Body of pancreas (tissue), 4 donors: ENCODE results near the gene DSC1. TPM values are rescaled to one million over a fixed set of nuclear protein-coding genes. Genes with fewer than 3 reads are reported as not detected.

Experiments used
- ATAC-seq: fragments of 150-250 bp; one replicate; pipeline ENCODE4 v1.9.1; 2016
- DNase-seq, 4 donors: peaks; one replicate each; pipeline ENCODE4 v3.0.0-alpha.2; 2019
- H3K27ac ChIP-seq, 4 donors: fragments of 200-600 bp; sonication (generic); 1 replicate in 3 of 4; 2 replicates in 1 of 4; pipeline versions ENCODE4 v1.5.1 to v1.6.1; 2016 to 2019; ENCODE audit warnings: mild to moderate bottlenecking in 1 of 4, mixed read lengths in 1 of 4, moderate library complexity in 1 of 4
- H3K27me3 ChIP-seq, 2 donors: fragments of 200-600 bp; sonication (generic); one replicate each; pipeline ENCODE4 v1.6.0; 2016; ENCODE audit warnings: mild to moderate bottlenecking in 1 of 2
- H3K36me3 ChIP-seq, 2 donors: fragments of 200-600 bp; sonication (generic); replicated peaks in 1 of 2; 2 replicates each; pipeline ENCODE4 v1.5.1; 2016; ENCODE audit warnings: low read depth in 2 of 2; ENCODE audit not compliant: insufficient read depth in 1 of 2
- H3K4me1 ChIP-seq: fragments of 200-600 bp; sonication (generic); one replicate; pipeline ENCODE4 v1.6.0; 2016
- H3K4me3 ChIP-seq, 2 donors: fragments of 200-600 bp; sonication (generic); 1 replicate in 1 of 2; 2 replicates in 1 of 2; pipeline ENCODE4 v1.5.1; 2016 to 2019
- H3K9me3 ChIP-seq, 3 donors: fragments of 200-600 bp; sonication (generic); 1 replicate in 2 of 3; 2 replicates in 1 of 3; pipeline ENCODE4 v1.5.1; 2016
- CTCF ChIP-seq, 7 experiments: fragments of 450-650 bp in 4 of 7; fragments of 200-600 bp in 3 of 7; sonication (generic) in 3 of 7; IDR thresholded peaks; one replicate each; pipeline ENCODE4 v1.5.1; 2016 to 2019; ENCODE audit warnings: antibody characterized with exemption in 7 of 7
- POLR2A ChIP-seq, 3 donors: fragments of 450-650 bp; IDR thresholded peaks; one replicate each; pipeline ENCODE4 v1.6.1; 2016; ENCODE audit warnings: antibody characterized with exemption in 3 of 3, mild to moderate bottlenecking in 2 of 3
- WGBS, 2 donors: methylation state at CpG; one replicate each; pipeline ENCODE4 v1.1.5; 2017; 5-methylcytosine and 5-hydroxymethylcytosine counted together
- intact Hi-C: fragments of 100-400 bp; cut with DNase I; formaldehyde crosslinking; loops from one replicate; pipeline ENCODE4 v1.15.1; 2023
- total RNA-seq, 2 donors: library from RNA; depleted of rRNA; stranded (reverse); fragments of >200 nt; gene quantifications; one replicate each; pipeline ENCODE4 v1.1.0, GENCODE V29; 2016

The DSC1 gene
- total RNA-seq = not detected

- TF ChIP-seq CTCF (IDR thresholded peaks at IDR 0.05) (no peak), POLR2A (IDR thresholded peaks at IDR 0.05) (no peak)
- no peak for ATAC-seq
- Histone ChIP-seq H3K36me3 (no peaks in the 10 kb centered on the region), H3K4me3 (no peak within 1 kb of the TSS), H3K9me3 (no peaks in the 10 kb centered on the region), H3K4me1 (no peaks in the 10 kb centered on the region), H3K27ac (no peak within 1 kb of the TSS), H3K27me3 (no peaks in the 10 kb centered on the region)
- no peak for DNase-seq
- intact Hi-C loops = no loop called here
- WGBS, 2 donors = 50 to 58% methylated on average over 5 of the region's 5 CpGs
These were observed at the start of gene DSC1 for GRCh38 chr18:31162825-31163435. Gene DSC1 (minus strand): TSS chr18:31162856. CDS start chr18:31162594, 262 bp downstream.

GRCh38 chr18:31211047-31211446 is 48.4 kb upstream of the DSC1 start:
- Histone ChIP-seq H3K27ac (no peak overlapping the region), H3K9me3 (no peaks in the 10 kb centered on the region), H3K27me3 (no peaks in the 10 kb centered on the region), H3K36me3 (no peaks in the 10 kb centered on the region), H3K4me3 (no peak overlapping the region), H3K4me1 (peaks cover 8% of the 10 kb centered on the region)
- intact Hi-C loops = no loop called here
- DNase-seq = no peak
- TF ChIP-seq CTCF (IDR thresholded peaks at IDR 0.05) (no peak), POLR2A (IDR thresholded peaks at IDR 0.05) (no peak)
- 63 to 85% methylated on average over 1 of the region's 1 CpG for WGBS, 2 donors
- no peak for ATAC-seq

- Histone ChIP-seq H3K4me1 (peaks cover 8% of the 10 kb centered on the region), H3K4me3 (no peak overlapping the region), H3K27ac (no peak overlapping the region), H3K36me3 (no peaks in the 10 kb centered on the region), H3K9me3 (no peaks in the 10 kb centered on the region), H3K27me3 (no peaks in the 10 kb centered on the region)
- 57 to 73% methylated on average over 4 of the region's 4 CpGs for WGBS, 2 donors
- ATAC-seq (no peak), DNase-seq (no peak)
- TF ChIP-seq CTCF (IDR thresholded peaks at IDR 0.05) = no peak
- TF ChIP-seq POLR2A (IDR thresholded peaks at IDR 0.05) = no peak
- intact Hi-C loops = no loop called here
These were observed 46.4 kb upstream of the DSC1 start for GRCh38 chr18:31209041-31209440.

GRCh38 chr18:31207391-31207790 is 44.7 kb upstream of the DSC1 start:
- DNase-seq (no peak), ATAC-seq (no peak)
- no peak for TF ChIP-seq CTCF (IDR thresholded peaks at IDR 0.05)
- 36 to 40% methylated on average over 6 of the region's 6 CpGs for WGBS, 2 donors
- H3K36me3 ChIP-seq = no peaks in the 10 kb centered on the region
- H3K4me1 ChIP-seq = peaks cover 8% of the 10 kb centered on the region
- H3K9me3 ChIP-seq = no peaks in the 10 kb centered on the region
- no peak overlapping the region for H3K4me3 ChIP-seq
- intact Hi-C loops = no loop called here
- no peaks in the 10 kb centered on the region for H3K27me3 ChIP-seq
- H3K27ac ChIP-seq = peak overlapping the region in 3 of 4 donors; percentile 47 to 60 (median 49)

- no peak overlapping the region for H3K4me3 ChIP-seq
- 18 to 59% methylated on average over 11 of the region's 11 CpGs for WGBS, 2 donors
- no peaks in the 10 kb centered on the region for H3K27me3 ChIP-seq
- peaks cover 8% of the 10 kb centered on the region for H3K4me1 ChIP-seq
- TF ChIP-seq CTCF (IDR thresholded peaks at IDR 0.05) (peak in 6 of 7 experiments; percentile 17 to 73 (median 60)), POLR2A (IDR thresholded peaks at IDR 0.05) (peak in 2 of 3 donors; percentile 58 to 82)
- DNase-seq (peak; percentile 72 to 92 (median 86)), ATAC-seq (peak; percentile 97)
- H3K9me3 ChIP-seq = no peaks in the 10 kb centered on the region
- no peaks in the 10 kb centered on the region for H3K36me3 ChIP-seq
- peak overlapping the region in 3 of 4 donors; percentile 47 to 60 (median 49) for H3K27ac ChIP-seq
- intact Hi-C loops = no loop called here
These were observed 44.2 kb upstream of the DSC1 start for GRCh38 chr18:31206787-31207381.
